GM18868 (cell line): ENCODE results near the gene GOLGA6L7.
A peak's percentile ranks its signal among the peaks of the same experiment; 100 is the strongest.
"Not testable (repeated sequence)": the region's sequence is repeated elsewhere in the genome, so short reads cannot be mapped to it uniquely, and the experiment has no call there.

Source experiments
- ATAC-seq: cut with Tn5 transposase; IDR thresholded peaks from one replicate; pipeline ENCODE4 v1.9.1; 2021; ENCODE audit warnings: mild to moderate bottlenecking, moderate library complexity; ENCODE audit not compliant: unreplicated experiment

GOLGA6L7 gene

GRCh38 chr15:28847959-28848358, 485 bp downstream of the GOLGA6L7 start:
- not testable (repeated sequence) for ATAC-seq

GRCh38 chr15:28847247-28847646, 1.2 kb downstream of the GOLGA6L7 start:
- ATAC-seq, result peak; percentile 98

- not testable (repeated sequence) for ATAC-seq
These were observed 4.3 kb downstream of the GOLGA6L7 start for GRCh38 chr15:28844147-28844546.

DNA sequence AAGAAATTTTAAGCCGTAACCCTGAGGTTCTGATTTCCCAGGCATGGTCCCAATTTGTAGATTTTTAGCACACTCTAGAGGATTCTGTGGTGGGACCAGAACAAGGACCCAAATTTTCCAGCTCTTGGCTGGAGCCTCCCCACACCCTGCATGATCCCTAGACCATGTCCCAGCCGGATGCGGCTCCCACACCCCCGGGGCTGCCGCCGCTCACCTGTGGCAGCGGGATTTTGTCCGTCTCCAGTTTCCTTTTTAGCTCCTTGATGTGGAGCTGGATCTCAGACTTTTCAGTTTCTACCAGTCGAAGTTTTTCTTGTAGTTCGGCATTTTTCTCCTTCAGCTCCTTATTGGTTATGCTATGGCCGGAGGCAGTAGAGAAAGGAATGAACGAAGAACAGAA, 4.9 kb downstream of the GOLGA6L7 start:
- not testable (repeated sequence) for ATAC-seq

- ATAC-seq, result not testable (repeated sequence)
These were observed 6.2 kb downstream of the GOLGA6L7 start for GRCh38 chr15:28842210-28842609.

- not testable (repeated sequence) for ATAC-seq
These were observed 8.2 kb downstream of the GOLGA6L7 start for GRCh38 chr15:28840285-28840684.

- not testable (repeated sequence) for ATAC-seq
These were observed 13.4 kb downstream of the GOLGA6L7 start for GRCh38 chr15:28834957-28835585.

GRCh38 chr15:28831897-28832587, 16.4 kb downstream of the GOLGA6L7 start:
- ATAC-seq, result not testable (repeated sequence)

DNA sequence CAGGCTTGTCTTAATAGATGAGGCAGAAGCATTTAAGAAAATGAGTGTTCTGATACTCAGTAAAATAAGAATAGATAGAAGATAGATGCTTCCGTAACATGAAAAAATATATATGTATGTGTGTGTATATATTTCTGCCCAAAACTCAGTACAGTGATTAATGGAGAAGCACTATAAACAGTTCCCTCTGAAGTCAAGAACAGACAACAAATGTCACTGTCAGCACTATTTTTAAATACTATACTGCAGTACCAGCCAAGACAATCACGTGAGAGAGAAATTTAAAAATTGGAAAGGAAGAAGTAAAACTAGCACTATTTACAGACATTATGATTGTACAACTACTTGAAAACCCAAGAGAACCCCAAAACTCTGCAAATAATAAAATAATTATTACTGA, 27.0 kb downstream of the GOLGA6L7 start:
- ATAC-seq, result not testable (repeated sequence)

GRCh38 chr15:28819930-28820295, 28.5 kb downstream of the GOLGA6L7 start:
- not testable (repeated sequence) for ATAC-seq

DNA sequence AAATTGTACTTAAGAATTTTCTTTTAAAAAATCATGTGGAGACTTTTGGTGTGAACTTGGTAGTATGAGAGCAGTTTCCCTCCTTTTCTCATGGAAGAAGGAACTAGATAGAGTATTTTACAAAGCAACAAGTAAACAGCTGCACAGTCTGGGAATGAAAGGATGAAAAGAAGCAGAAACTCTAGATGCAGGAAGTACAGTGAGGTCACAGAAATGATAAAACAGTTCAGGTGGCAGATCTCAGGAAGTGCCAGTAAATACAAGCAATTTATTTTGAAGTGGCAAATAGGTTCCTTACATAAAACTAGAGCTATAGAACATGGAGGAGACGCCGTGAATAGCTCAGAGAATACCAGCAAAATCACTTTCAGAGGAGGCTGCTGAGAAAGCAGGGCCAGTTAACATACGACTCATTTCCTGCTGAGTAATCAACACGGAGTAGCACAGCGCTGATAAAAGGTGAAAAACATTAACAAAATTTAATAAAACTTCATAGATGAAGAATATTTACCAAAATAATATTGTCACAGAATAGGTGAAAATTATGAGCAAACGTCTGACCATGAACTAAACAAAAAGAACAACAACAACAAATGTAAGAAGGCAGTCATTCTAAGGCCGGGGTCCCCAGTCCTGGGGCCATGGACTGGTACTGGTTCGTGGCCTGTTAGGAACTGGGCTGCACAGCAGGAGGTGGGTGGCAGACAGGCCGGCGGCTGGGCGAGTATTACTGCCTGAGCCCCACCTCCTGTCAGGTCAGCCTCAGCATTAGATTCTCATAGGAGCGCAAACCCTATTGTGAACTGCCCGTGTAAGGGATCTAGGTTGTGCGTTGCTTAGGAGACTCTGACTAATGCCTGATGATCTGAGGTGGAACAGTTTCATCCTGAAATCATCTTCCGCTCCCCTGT, 29.2 kb downstream of the GOLGA6L7 start:
- ATAC-seq, result not testable (repeated sequence)

GRCh38 chr15:28818168-28818567, 30.3 kb downstream of the GOLGA6L7 start:
- ATAC-seq, result not testable (repeated sequence)

GRCh38 chr15:28814059-28814458, 34.4 kb downstream of the GOLGA6L7 start:
- ATAC-seq, result not testable (repeated sequence)

GRCh38 chr15:28813392-28813791, 35.1 kb downstream of the GOLGA6L7 start:
- ATAC-seq, result not testable (repeated sequence)

- ATAC-seq, result not testable (repeated sequence)
These were observed 36.4 kb downstream of the GOLGA6L7 start for GRCh38 chr15:28811852-28812550.

- not testable (repeated sequence) for ATAC-seq
These were observed 38.0 kb downstream of the GOLGA6L7 start for GRCh38 chr15:28810444-28810843.

DNA sequence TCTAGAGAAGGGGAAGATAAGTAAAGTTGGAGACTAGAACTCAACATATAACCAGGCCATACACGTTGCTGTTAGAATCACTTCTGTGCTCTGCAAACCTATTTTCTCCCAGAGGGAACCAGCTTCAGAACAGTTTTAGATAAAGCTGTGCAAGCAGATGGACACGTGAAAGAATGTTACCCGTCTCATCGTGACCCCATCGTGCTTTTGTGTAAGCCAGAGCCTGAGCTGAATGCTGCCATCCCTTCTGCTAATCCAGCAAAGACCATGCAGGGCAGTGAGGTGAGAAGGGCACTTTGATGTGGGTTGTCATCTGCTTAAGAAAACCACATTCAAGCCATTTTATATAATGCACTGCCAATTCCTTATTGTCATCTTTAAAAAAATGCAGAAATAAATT, 40.3 kb downstream of the GOLGA6L7 start:
- not testable (repeated sequence) for ATAC-seq

- ATAC-seq, result not testable (repeated sequence)
These were observed 48.1 kb downstream of the GOLGA6L7 start for GRCh38 chr15:28800366-28800765.

- not testable (repeated sequence) for ATAC-seq
These were observed 50.2 kb downstream of the GOLGA6L7 start for GRCh38 chr15:28798234-28798633.

GRCh38 chr15:28794231-28794630, 54.2 kb downstream of the GOLGA6L7 start:
- not testable (repeated sequence) for ATAC-seq
